Osteocyte (in vitro differentiated cells): ENCODE data around the gene OLIG1. TPM values are rescaled to one million over a fixed set of nuclear protein-coding genes. Genes with fewer than 3 reads are reported as not detected.

ENCODE experiments used
- DNase-seq: peaks from one replicate; pipeline ENCODE4 v3.0.0; 2021; ENCODE audit warnings: mixed read lengths; ENCODE audit not compliant: unreplicated experiment; ENCODE audit errors: extremely low spot score
- H3K27ac Mint-ChIP-seq: one replicate; pipeline ENCODE4 v1.8.0; 2021; ENCODE audit warnings: mild to moderate bottlenecking, mixed read lengths; ENCODE audit not compliant: unreplicated experiment
- H3K27me3 Mint-ChIP-seq: one replicate; pipeline ENCODE4 v1.8.0; 2021; ENCODE audit warnings: mixed read lengths; ENCODE audit not compliant: unreplicated experiment
- H3K36me3 Mint-ChIP-seq: one replicate; pipeline ENCODE4 v1.8.0; 2021; ENCODE audit warnings: mixed read lengths; ENCODE audit not compliant: unreplicated experiment
- H3K4me1 Mint-ChIP-seq: one replicate; pipeline ENCODE4 v1.8.0; 2021; ENCODE audit warnings: mixed read lengths; ENCODE audit not compliant: unreplicated experiment
- H3K4me3 Mint-ChIP-seq: one replicate; pipeline ENCODE4 v1.8.0; 2021; ENCODE audit warnings: mild to moderate bottlenecking, moderate library complexity, mixed read lengths; ENCODE audit not compliant: unreplicated experiment
- H3K9me3 Mint-ChIP-seq: one replicate; pipeline ENCODE4 v1.8.0; 2021; ENCODE audit warnings: mixed read lengths; ENCODE audit not compliant: unreplicated experiment
- total RNA-seq: library from RNA; stranded (reverse); gene quantifications from 2 replicates; pipeline ENCODE4 v1.2.1, GENCODE V29; 2021
- TF ChIP-seq, protein P1 (sequence below): fragments of 200-600 bp; sonication (generic); IDR thresholded peaks from 2 replicates; pipeline ENCODE4 v1.5.0; 2021; ENCODE audit warnings: antibody characterized with exemption, mild to moderate bottlenecking, moderate library complexity

The OLIG1 gene
- total RNA-seq, 1 donor from 2014 or later, result not detected

- H3K36me3 Mint-ChIP-seq, result peaks cover 2% of the 10 kb centered on the region
- no peak overlapping the region for H3K27ac Mint-ChIP-seq
- no peak for DNase-seq
- H3K4me3 Mint-ChIP-seq, result no peak overlapping the region
- TF ChIP-seq, protein P1, sequence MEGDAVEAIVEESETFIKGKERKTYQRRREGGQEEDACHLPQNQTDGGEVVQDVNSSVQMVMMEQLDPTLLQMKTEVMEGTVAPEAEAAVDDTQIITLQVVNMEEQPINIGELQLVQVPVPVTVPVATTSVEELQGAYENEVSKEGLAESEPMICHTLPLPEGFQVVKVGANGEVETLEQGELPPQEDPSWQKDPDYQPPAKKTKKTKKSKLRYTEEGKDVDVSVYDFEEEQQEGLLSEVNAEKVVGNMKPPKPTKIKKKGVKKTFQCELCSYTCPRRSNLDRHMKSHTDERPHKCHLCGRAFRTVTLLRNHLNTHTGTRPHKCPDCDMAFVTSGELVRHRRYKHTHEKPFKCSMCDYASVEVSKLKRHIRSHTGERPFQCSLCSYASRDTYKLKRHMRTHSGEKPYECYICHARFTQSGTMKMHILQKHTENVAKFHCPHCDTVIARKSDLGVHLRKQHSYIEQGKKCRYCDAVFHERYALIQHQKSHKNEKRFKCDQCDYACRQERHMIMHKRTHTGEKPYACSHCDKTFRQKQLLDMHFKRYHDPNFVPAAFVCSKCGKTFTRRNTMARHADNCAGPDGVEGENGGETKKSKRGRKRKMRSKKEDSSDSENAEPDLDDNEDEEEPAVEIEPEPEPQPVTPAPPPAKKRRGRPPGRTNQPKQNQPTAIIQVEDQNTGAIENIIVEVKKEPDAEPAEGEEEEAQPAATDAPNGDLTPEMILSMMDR, result no peak
- no peaks in the 10 kb centered on the region for H3K9me3 Mint-ChIP-seq
- H3K27me3 Mint-ChIP-seq, result peaks cover 66% of the 10 kb centered on the region
- H3K4me1 Mint-ChIP-seq, result peaks cover 13% of the 10 kb centered on the region
Observed at GRCh38 chr21:33028287-33028670, 41.7 kb upstream of the OLIG1 start.

- Mint-ChIP-seq H3K4me1 (peaks cover 13% of the 10 kb centered on the region), H3K36me3 (peaks cover 2% of the 10 kb centered on the region), H3K9me3 (no peaks in the 10 kb centered on the region), H3K27me3 (peaks cover 61% of the 10 kb centered on the region), H3K4me3 (no peak overlapping the region), H3K27ac (no peak overlapping the region)
- TF ChIP-seq, protein P1, result no peak
- DNase-seq, result no peak
Observed at GRCh38 chr21:33028773-33029384, 41.1 kb upstream of the OLIG1 start.

DNA sequence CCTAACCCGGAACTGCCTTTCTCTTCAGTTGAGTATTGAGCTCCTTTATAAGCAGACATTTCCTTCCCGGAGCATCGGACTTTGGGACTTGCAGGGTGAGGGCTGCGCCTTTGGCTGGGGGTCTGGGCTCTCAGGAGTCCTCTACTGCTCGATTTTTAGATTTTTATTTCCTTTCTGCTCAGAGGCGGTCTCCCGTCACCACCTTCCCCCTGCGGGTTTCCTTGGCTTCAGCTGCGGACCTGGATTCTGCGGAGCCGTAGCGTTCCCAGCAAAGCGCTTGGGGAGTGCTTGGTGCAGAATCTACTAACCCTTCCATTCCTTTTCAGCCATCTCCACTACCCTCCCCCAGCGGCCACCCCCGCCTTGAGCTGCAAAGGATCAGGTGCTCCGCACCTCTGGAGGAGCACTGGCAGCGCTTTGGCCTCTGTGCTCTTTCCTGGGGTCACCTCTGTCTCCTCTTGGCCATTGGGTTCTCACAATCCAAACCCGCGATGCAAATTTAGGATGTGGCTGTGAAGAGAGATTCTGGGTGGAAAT is 40.5 kb upstream of the OLIG1 start:
- Mint-ChIP-seq H3K27me3 (peaks cover 58% of the 10 kb centered on the region), H3K4me3 (no peak overlapping the region), H3K27ac (no peak overlapping the region), H3K9me3 (no peaks in the 10 kb centered on the region), H3K4me1 (peaks cover 11% of the 10 kb centered on the region), H3K36me3 (peaks cover 2% of the 10 kb centered on the region)
- TF ChIP-seq, protein P1, result no peak
- DNase-seq, result no peak

GRCh38 chr21:33029975-33030461 is 39.9 kb upstream of the OLIG1 start:
- no peak overlapping the region for H3K27ac Mint-ChIP-seq
- no peaks in the 10 kb centered on the region for H3K9me3 Mint-ChIP-seq
- H3K4me1 Mint-ChIP-seq, result peaks cover 8% of the 10 kb centered on the region
- DNase-seq, result no peak
- TF ChIP-seq, protein P1, result no peak
- no peak overlapping the region for H3K4me3 Mint-ChIP-seq
- H3K36me3 Mint-ChIP-seq, result peaks cover 2% of the 10 kb centered on the region
- peaks cover 55% of the 10 kb centered on the region for H3K27me3 Mint-ChIP-seq

DNA sequence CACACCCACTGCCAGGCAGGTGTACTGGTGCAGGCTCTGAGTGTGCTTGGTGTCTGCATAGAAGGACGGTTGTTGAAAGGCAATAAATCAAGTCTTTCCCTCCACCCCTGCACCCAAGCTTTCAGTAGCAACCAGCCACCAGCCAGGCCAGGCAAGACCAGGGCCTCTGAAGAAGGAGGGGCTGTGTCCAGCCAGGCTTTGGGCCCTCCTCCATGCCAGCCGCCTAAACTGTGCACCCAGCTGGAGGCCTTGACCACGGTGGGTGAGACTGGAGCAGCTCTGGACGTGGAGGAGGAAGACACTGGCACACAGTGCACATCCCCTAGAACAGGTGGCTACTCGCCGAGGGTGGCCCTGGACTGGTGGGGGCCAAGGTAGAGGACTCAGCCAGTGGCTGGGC is 39.3 kb upstream of the OLIG1 start:
- TF ChIP-seq, protein P1, result no peak
- H3K9me3 Mint-ChIP-seq, result no peaks in the 10 kb centered on the region
- peaks cover 8% of the 10 kb centered on the region for H3K4me1 Mint-ChIP-seq
- no peak overlapping the region for H3K4me3 Mint-ChIP-seq
- H3K36me3 Mint-ChIP-seq, result peaks cover 2% of the 10 kb centered on the region
- H3K27ac Mint-ChIP-seq, result no peak overlapping the region
- H3K27me3 Mint-ChIP-seq, result peaks cover 53% of the 10 kb centered on the region
- DNase-seq, result no peak
